NCI-H2196 (cell line): Measurements from ENCODE around the gene NOXA1.

Experiments
- DNase-seq: peaks from one replicate; lab custom pipeline; 2025; ENCODE audit not compliant: unreplicated experiment; lab: John Stamatoyannopoulos, UW

The NOXA1 gene

DNA sequence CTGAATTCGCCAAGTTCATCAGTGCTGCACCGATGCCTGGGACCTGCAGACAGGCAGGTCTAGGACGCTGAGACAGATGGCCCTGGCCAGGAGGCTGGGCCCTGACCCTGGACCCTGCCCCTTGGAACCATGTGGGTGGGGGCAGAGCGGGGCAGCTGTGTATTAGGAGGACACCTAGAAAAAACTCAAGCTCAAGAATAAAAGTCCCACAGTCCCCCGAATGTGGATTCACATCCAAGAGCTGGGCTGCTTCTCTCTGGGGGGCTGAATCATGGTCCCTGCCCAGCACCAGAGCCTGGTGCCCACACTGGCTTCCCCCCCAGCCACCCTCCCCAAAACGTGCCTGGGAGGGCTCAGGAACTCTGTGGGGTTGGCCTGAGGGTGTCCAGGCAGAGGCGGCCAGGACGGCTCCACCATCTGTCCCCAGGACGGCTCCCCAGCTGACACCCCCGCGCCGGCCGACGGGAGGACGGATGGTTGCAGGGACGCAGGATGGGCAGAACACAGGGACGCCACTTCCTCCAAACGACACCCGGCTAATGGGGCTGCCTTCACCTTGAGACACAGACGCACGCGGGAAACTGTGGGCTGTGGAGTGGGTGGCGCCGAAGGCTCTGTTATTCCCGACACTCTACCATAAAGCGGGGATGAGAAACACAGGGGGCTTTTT, 35.2 kb upstream of the NOXA1 start:
- DNase-seq: no peak

DNA sequence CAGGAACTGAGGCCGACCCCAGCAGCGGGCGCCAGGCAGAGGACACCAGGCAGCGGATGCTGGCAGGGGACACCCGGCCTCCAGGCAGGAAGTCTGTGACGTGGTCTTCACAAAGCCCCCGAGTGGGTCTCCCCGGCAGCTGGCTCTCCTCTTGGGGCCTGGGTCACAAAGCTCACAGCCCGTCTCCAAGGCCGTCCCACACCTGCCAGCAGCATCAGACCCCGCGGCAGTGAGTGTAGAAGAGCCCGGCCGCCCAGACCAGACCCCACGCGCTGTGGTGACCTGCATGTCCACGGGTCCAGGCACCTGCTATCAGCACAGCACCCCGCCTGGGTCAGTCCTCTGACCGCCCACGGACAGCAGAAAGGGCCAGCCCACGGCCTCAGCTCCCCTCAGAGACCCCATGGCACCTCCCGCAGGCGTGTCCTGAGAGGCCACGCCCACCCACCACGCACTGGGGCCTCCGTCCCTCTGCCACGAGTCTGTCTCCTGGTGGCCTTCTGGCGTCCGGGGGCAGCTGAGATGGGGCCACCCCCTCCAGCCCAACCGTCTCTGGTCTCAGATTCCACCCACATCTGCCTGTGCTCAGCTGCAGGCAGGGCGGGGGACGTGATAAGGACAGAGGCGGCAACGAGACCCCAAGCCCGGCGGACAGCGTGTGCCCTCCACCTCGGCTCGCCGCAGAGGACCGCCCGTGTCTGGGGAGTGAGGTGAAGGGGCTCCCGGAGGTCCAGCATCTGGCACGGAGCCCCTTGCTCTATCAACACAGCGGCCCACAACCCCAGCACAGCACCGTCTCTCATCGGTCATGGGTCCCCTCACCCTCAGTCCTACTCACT, 34.4 kb upstream of the NOXA1 start:
- no peak for DNase-seq

DNA sequence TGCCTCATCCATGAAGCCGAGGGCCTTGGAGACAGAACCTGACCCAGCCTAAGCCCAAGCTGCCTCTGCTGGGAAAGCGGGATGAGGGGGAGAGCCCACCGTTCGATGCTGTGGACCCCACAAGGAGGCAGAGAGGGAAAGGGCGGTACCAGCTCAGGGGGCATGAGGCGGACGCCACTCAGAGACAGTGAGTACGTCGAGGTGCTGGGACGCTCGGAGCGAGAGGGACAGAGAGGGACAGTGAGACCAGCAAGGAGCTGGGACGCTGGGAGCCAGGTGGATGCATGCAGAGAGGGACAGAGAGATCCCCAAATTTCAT, 33.8 kb upstream of the NOXA1 start:
- no peak for DNase-seq

DNA sequence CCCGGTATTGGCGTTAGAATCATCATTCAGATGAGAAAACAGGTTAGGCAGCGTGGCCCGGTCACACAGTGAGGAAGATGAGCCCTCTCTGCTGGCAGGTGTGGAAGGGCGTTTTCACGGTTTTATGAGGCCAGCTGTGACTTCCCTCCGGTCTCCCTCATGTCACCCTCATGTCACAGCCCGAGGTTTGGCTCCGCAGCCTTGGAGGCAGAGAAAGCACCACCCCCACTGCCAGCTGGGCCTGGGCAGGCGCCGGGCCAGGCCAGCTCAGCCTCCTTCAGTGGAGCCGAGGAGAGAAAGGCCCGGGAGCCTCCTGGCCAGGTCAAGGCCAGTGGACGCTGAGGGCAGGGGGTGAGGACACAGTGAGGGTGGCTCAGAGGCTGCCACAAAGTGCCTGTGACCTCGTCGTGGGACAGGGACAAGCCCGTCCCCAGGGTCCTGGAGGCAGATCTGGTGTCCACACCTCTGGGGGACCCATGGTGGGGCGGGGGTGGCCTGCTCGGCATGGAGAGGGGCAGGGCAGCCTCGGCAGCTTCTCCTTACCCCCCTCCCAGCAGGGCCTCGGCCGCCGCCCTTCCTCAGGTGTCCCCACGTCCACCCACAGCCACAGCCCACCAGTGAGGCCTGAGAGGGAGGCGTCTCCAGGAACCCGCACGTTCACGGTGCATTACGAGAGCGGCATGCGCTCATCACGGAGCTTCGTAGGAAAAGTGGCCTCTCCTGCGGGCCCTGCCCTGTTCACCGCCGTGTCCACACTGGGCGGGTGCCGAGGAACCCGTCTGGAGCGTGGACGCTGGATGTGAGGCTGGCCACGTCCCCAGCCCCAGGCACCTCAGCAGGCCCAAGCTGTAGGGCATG, 32.4 kb upstream of the NOXA1 start:
- no peak for DNase-seq

DNA sequence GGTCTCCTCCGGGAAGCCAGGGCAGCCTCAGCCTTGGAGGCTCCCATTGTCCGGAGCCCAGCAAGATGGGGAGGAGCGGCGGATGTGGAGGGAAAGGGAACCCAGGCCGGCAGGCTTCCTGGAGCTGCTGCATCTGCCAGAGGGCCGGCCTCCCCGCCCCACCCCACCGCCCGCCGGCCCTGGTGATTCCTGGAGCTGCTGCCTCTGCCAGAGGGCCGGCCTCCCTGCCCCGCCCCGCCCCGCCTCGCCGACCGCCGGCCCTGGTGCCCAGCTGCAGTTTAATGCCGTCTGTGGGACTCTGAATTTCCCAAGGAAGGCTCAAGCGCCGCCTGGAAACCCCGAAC, 31.8 kb upstream of the NOXA1 start:
- no peak for DNase-seq

DNA sequence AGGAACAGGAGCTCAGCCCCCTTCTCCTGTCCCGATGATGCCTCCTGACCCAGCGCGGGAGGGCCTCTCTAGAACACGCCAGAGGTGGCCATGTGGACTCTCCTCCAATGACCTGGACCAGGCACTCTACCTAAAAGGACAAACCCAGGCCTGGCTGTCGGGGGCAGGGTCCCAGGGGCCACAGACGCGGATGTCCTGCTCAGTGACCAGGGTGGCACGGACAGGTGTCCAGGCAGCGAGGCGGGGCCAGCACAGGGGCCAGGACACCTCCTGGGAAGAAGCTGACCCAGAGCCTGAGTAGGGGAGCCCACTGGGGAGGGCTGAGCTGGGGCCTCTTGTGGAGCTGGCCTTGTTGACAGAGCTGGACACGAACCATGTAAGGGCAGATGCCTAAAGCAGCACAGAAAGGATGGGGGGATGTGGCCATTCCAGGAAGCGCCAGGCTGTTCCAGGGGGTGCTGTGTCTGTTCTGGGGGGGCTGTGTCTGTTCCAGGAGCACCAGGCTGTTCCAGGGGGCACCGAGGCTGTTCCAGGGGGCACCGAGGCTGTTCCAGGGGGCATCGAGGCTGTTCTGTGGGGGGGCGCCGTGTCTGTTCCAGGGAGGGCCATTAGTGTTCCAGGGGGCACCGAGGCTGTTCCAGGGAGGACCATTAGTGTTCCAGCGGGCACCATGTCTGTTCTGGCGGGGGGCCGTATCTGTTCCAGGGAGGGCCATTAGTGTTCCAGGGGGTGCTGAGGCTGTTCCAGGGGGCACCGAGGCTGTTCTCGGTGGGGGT, 30.8 kb upstream of the NOXA1 start:
- no peak for DNase-seq

DNA sequence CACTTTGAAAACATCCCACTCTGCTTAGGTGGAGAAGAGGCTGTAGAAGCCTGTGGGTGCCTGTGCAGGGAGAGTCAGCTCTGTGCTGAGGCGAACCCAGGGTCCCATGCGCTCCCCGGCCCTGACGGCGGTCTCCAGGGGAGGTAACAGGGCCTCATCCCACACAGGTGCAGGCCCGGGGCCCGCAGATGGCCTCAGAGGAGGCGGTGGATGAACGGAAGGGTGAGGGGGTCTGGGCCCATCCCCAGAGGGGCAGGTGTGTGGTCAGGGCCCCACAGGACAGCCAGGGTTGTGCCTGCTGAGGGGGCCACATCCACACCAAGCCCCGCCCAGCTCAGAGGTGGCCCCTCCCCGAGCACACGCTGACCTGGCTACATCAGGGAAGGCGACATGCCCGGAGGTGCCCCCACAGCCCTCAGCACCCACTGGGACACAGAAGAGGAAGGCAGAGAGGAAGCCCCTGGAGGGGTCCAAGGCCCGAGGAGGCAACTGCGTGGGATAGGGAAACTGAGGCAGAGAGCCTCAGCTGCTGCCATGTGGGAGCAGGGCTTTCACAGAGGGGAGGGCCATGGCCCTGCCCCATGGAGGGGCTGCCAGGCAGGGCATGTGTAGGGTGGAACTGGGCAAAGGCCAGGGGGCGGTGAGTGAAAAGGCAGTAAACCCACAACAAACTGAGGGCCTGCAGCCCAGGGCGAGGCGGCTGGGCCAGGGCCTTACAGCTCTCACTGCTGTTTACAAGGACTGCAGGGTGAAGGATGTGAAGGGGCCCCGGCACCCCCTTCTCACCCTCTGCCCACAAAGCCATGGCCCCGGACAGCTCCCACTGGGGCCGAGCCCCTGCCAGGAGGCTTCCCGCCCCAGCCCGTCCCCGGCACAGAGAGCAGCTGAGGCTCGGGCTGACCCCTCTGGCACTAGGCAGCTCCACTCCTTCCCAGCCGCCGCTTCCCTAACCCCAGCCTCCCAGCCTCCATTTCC, 29.7 kb upstream of the NOXA1 start:
- no peak for DNase-seq

DNA sequence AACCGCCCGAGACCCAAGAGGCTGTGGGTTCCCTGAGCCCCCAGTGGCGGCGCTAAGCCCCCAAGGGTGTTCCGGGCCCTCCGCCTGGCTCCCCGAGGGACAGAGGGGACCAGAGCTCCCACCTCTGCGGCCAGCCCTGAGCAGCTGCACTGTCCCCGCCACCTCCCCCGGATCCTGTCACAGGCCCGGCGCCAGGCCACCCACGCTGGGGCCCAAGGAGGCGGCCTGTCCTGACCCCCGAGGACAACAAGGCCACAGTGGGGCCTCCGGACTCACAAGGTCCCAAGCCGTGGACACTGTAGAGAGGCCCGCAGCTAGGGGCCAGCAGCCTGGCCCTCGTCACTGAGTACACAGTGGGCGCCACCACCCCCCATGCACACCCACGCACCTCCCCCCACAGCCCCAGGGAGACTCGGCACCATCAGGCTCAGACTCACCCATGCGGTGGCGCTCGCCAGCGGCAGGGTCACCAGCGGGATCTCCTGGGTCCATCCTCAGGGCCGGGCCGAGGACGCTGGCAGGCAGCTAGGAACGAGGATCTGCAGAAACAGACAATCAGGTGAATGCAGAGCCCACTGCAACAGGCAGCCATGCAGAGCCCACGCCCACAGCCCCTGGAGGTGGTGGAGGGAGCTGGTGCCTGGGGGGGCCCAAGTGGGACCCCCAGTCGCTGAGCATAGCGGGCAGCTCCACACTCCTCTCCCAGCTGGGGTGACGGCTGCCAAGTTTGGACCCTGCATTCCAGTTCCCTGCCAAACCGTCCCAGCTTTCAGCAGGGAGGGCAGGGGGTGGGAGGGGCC, 28.1 kb upstream of the NOXA1 start:
- no peak for DNase-seq

DNA sequence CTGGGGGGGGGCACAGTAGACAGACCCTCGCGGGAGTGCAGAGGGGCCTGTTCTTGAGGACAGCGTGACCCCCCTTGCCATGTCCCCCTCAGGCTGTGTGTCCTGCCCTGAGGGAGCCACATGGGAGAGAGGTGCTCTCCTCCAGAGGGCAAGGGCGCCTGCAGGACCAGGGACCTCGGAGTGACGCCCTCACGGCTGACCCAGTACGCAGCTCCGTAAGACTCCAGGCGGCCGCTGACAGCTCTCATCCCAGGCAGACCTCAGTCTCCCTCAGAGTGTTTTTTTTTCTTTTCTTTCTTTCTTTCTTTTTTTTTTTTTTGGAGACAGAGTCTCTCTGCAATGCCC, 27.6 kb upstream of the NOXA1 start:
- no peak for DNase-seq

DNA sequence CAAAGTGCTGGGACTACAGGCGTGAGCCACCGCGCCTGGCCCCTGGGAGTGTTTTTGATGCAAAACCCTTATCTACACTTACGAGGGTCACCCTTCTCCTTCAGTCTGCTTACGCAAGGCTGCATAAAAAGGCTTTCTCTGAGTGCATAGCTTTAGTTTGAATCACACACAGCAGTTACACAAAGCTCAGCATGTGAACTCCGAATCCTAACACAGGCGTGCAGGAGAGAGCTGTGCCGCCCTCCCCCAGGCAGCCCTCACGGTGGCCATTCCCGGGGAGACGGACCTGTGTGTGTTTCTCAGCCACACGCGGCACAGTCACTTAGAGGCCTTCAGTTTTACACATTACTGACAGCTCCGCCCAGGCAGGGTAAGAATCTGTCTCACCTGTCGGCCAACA, 27.0 kb upstream of the NOXA1 start:
- DNase-seq: no peak

DNA sequence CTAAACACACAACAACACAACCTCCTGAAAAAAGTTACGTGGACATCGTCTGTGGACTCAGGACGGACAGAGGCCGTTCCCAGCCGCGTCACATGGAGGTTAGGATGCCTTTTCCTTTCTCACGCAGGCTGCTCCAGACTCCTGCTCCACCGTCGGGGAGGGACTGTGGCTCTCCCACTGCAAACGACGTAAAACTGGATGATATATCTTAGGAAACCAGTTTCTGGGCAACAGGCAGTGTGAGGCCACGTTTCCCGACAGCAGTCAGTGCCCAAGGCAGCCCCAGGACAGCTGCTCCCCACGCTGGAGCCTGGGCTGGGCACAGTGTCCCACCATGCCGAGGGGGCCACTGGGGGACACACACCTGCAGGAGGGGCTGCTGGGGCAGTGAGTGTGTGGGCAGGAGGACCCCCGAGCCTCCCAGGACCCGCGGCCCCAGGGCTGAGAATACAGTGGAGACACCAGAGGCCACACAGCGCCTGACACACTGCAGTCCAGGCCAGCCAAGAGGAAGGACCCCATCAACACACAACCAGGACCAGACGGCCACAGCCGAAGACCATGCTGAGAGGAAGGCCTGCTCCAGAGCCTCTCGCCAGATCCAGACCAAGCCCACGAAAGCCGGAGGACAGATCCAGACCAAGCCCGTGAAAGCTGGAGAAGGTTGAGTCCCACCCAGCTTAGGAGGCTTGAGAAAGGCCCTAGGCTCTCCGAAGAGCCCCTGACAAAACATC, 26.4 kb upstream of the NOXA1 start:
- DNase-seq: no peak

DNA sequence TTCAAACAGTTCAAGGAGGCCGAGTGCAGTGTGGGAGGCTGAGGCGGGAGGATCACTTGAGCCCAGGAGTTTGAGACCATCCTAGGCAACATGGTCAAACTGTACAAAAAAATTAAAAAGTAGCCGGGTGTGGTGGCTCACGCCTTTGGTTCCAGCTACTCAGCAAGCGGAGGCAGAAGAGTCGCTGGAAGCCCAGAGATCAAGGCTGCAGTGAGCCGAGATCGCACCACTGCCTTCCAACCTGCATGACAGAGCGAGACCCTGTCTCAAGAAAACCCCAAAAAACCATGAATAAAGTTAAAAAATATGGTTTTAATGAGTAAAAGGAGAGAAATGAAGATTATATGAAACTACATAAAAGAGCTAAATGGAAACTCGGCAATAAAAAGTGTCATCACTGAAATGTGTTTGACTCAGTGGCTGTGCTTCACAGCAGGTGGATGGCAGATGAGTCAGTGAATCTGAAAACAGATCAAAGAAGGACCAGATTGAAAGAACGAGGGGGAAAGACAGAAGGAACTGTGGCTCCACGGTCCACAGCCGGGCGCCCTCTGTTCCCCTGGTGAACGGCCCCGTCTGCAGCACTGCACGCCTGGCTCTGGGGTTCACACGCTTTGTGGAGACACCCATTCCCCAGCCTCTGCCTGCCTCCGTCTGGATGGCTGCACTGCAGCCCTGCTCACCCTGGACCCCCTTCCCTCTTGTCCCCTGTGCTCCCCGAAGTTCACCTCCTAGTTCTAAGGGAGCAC, 25.3 kb upstream of the NOXA1 start:
- no peak for DNase-seq

DNA sequence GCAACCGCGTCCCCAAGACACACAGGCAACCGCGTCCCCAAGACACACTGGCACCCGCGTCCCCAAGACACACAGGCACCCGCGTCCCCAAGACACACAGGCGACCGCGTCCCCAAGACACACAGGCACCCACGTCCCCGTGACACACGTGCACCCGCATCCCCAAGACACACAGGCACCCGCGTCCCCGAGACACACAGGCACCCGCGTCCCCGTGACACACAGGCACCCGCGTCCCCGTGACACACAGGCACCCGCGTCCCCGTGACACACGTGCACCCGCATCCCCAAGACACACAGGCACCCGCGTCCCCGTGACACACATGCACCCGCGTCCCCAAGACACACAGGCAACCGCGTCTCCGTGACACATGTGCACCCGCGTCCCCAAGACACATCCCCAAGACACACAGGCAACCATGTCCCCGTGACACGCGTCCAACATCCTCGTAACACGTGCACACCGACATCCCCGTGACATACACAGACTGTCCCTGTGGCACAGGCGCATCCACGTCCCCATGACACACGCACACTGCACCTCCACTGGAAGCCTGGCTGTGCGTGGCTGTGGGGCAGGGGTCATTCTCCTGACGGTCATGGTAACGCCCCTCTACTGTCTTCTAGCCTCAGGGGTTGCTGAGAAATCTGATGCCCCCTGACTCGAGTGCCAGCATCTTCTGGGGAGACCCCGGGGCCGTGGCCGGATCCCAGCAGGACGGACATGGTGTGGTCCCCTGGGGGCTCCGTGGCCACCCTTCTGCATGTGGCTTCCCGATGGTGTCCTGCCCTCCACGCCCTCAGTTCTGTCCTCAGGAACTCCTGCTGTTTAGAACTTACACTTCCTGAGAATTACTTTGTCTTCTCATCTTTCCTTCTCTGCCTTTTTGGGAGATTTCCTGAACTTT, 24.4 kb upstream of the NOXA1 start:
- no peak for DNase-seq

DNA sequence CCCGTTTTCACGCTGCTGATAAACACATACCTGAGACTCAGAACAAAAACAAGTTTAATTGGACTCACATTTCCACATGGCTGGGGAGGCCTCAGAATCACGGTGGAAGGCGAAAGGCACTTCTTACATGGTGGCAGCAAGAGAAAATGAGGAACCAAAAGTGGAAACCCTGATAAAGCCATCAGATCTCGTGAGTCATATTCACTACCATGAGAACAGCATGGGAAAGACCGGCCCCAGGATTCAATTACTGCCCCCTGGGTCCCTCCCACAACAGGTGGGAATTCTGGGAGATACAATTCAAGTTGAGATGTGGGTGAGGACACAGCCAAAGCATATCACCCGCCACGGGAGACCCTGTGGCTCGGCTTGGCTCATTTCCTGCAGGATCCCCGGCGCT, 20.4 kb upstream of the NOXA1 start:
- DNase-seq: no peak

DNA sequence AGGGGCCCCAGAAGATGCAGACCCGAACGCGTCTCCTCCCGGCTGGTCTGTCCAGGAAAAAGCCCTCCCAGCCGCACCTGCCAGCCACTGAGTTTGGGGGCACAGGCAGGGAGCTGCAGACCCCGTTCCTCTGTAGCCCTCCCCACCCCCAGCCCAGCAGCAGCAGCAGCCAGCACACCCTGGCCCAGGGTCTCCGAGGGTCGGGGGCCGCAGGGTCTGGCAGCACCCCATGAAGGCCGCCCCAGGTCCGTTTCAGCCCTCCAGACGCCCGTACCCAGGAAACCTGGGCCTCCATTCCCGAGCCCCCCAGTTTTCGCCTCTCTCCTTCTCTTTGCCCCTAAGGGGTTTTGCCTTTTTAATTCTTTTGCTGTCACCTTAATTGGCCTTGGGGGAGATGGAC, 19.9 kb upstream of the NOXA1 start:
- DNase-seq: no peak

DNA sequence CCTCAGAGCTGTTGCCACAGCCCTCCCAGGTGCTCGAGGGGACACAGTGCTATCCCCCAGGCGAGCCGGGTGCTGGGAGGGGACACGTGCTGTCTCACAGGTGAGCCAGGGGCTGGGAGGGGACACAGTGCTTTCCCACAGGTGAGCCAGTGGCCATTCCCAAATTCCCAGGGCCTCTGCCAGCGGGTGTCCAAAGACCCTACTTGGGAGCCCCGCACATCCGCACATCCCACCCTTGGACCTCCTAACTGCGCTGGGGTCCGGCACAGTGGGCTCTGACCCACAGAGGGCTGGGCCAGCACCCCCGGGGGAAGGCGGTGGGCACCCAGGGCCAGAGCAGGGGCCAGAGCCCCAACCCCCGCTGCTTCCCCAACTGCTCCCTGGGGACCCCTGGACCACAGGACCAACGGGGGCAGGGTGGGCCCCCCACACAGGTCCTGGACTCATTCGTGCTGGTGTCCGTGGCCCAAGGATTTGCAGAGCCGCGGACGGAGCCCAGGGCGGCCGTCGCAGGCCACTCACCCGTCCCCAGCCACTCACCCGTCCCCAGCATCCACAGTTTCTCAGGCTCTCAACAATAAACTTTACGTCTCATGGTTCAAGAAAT, 18.1 kb upstream of the NOXA1 start:
- no peak for DNase-seq

DNA sequence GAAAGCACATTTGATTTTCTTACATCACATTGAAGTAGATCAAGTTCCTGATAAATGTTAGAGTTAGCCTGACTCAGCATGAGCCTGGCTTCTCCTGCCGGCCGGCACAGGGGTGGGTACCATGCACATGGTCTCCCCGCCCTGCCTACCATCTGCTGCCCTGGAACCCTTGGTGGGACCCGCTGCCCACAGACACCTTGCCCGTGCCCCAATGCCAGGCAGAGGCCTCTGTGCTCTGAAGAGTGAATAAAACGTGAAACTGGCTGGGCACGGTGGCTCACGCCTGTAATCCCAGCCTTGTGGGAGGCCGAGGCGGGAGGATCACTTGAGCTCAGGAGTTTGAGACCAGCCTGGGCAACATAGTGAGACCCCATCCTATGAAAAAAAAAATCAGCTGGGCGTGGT, 17.5 kb upstream of the NOXA1 start:
- no peak for DNase-seq
